HPDE6-E6E7 (cell line): ENCODE measurements around the gene ZNF474.

Source experiments
- DNase-seq: peaks from one replicate; pipeline ENCODE4 v3.0.0; 2011; ENCODE audit warnings: missing footprints; ENCODE audit errors: extremely low spot score

ZNF474 gene

DNA sequence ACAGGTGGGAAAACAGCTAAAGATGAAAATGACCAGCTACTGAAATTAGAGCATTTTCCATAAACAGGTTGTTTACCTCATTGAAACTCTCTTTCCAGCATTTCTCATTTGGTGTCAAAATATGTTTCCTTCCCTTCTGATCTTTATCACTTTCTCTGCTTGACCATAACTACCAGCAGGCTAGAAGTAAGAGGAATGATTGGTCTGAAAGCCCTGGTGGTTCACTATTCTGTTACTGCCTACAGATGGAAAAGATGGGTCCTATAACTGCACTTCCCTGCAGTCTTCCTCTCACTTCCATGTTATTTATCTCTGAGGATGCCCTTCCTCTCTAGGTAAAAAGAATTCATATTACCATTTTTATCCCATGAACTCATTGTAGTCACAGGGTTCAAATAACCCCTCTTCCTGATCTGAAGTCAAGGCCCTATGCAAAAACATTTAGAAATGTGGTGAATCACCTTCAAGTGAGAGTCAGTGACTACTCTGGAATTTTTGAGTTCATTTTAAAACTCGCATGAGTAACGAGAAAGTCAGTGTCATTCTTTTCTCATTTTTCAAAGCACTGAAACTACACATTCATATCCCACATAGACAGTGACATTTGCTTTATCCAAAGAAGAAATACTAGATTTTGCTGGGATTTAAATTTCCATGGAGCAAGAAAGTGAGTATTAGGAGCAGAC, 51.7 kb downstream of the ZNF474 start:
- no peak for DNase-seq

DNA sequence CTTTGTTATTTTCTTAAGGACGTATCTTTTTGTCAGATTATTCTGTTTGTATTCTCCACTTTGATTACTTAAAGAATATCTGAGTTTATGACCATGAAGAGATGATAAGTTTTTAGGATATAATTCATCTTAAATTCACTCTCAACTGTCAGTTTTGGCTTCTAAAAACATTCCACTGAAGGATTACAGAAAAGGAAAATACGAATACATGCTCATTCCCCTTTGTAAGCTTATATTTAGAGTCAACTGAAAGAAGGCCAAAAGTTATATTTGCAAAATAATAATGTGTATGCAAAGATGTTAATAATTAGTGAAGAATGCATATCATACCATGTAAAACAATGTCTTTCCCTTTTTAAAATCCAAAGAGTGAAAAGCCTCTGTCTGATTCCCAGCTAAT, 52.5 kb downstream of the ZNF474 start:
- DNase-seq = no peak

GRCh38 chr5:122182491-122182921, 53.2 kb downstream of the ZNF474 start:
- peak; percentile 55 for DNase-seq

- peak; percentile 46 for DNase-seq
Observed at GRCh38 chr5:122183098-122183787, 53.9 kb downstream of the ZNF474 start.

DNA sequence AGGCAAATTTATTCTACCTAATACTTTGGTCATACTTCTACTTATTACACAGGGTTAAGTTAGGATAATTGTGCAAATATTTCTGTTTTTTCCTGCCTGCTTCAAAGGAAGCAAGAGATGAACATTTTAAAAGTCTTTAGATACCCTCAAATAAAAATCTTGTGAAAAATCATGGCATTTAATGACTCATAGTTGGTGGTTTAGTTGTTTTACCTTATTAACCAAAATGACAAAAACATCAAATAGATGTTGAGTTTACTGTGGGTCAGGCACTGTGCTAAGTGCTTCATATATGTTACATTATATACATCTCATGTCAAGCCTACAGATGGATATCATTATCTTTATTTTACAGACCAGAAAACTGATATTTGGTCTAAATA, 54.4 kb downstream of the ZNF474 start:
- no peak for DNase-seq

DNA sequence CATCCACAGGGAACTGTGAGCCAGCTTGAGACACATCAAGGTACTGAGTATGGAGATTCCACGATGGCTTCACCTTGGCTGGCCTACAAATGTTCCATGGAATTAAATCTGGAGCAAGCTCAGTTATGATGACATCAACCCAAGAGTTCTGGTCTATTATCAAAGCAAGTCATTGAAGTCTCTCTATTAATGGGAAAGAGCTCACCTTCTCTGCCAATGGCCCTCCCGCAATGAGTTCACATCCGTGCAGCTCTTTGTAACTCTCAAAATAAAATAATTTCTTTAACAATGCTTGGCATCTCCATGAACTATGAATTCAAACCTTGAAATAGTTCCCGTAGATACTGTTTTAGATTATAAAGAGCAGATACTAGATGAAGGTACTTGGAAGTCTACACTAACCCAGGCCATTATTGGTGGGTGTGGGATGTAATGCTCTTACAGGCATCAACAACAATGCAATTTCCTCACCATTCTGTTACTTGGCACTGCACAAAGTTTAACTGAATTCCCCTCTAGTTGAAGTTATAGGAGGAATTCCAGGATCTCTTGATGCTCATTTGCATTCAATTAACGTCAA, 55.4 kb downstream of the ZNF474 start:
- no peak for DNase-seq

- no peak for DNase-seq
Observed at GRCh38 chr5:122187426-122187825, 58.1 kb downstream of the ZNF474 start.

DNA sequence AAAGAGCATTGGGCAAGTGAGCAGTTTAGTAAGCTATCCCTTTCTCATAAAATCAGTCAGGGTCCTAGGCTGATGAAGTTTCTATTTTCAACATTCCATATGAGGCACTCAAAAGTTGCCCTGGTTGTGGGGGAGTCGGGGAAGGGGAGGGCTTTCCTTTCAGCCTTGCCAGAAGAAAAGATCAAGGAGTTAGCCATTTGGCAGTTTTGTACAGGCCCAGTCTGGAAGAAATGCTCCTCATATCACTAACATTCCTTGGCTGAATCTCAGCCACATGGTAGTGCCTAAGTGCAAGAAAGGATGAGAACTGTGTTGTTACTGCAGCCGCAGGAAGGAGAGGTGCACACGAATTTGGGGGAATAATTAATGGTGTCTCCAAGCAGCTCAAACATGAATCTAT, 60.8 kb downstream of the ZNF474 start:
- no peak for DNase-seq

DNA sequence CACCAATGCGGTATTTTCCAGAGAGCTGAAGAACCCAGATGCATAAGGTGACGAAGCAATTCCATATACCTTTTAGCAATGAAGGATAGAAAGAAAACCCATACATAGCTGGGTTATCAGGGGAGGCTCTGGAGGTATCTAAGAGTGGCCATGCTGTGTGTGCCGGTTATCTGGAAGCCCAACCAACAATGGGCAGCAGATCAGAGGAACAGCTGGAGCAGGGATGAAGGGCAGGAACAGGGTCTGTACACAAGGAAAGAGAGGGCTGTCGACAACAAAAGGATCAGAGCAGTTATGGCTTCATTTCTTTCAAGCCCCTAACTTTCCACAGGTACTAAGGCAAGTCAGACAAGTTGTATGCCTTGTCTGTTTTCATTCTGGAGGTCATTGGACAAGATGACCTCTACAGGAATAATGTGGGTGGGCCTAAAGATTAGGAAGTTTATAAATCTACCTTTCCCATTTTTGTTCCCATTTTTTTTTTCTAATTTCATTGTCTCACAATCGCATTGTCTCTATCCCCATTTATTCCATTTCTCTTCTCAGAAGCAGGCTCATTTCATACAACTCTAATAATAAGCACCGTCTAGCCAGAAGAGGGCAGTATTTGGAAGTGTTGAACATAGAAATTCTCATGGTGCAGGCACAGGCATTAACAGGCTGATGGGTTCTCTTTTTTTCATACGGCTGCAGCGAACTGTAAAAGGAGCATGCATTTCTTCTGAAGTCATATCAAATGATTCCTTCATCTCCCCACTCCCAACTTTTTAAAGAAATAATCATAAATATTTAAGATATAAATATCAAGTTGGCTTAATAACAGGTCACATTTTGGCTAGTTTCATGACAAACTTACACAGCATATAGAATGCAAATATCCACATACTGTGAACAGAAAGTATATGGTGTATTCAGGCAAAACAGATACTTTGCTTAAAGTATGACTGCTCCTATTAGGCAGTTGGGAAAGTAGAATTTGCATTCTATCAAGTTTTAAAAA, 63.5 kb downstream of the ZNF474 start:
- peak; percentile 46 for DNase-seq

DNA sequence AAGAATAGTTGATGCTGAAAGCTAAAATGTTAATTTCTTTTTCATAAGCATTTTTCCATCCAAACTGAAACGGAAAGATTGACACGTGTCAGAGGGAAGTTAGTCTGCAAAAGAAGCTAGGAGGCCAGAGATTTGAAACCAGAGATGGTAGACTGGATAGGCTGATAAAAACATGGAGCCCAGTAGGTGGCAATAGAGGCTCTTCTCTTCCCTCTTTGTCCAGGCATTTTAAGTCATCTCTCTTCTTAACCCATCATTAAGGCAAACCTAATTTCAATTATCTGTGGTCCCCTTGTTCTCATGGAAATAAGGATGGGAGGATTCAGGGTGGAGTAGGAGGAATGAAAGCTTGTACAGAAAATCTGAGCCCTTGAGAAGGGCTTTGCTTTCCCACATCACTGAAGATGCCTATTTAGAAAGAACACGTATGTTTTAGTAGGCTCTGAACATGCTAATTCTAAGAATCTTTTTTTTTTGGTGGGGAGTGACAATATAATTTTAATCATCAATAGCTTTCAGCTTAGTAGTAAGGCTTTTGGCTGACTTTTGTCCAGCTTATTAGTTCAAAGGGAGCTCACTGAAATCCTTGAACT, 66.6 kb downstream of the ZNF474 start:
- peak; percentile 39 for DNase-seq

GRCh38 chr5:122199146-122199545, 69.8 kb downstream of the ZNF474 start:
- DNase-seq = no peak

DNA sequence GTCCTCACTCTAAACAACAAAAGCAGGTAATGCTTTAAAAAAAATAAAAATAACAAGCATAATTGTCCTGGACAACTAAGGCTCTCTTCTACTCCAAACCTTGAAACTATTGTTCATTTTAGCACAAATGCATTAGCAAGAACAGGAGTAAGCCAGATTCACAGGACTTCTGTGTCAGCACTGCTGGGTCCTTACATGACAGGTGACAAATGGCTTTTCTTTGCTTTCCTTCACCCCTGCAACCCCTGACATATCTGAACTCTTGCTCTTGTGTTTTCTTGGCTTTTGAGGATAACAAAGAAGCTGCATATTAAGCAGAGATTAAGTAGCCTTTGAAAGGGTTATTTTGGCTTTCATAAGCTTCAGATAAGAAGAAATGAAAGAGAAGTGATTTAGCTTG, 71.1 kb downstream of the ZNF474 start:
- no peak for DNase-seq

DNA sequence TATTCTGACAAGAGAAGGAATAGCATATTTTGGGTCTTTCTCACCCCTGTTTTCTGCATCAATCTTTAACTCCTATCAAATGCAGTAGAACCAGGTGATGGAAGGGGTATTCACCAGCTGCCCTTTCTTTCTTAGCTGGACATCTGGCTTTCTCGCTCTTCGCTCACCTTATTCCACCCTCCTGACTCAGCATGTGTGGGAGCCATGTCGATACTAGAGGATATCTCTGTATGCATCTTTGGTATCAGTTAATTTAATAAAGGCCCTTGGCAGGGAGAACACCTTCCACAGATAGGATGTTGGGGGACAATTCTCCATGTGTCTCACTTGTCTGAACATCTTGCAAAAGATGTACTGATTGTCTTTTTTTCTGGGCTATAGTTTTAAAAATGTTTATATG, 71.5 kb downstream of the ZNF474 start:
- no peak for DNase-seq

DNA sequence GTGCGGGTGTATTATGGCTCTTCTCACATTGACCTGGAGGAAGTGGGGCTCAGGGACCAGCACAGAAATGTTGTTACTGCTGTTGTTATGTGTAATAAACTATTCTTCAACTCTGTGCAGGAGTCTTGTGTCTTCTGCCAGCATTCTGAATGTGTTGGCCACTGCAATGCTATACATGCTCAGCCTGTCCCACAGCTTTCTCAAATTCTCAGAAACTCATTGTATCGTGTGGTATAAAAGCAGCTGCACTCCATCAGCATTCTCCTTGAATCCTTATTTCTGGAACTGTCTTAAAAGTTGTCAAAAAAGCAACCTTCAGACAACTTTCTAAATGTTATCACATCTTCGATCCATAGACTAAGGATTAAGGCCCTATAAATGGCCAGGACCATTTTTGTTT, 72.0 kb downstream of the ZNF474 start:
- DNase-seq = no peak

- no peak for DNase-seq
Observed at GRCh38 chr5:122202952-122203351, 73.6 kb downstream of the ZNF474 start.
